Activated CD8-positive, alpha-beta T cell treated with anti-CD3 and anti-CD28 coated beads for 36 hours (primary cell): ENCODE measurements around the gene RPS6KA2. TPM values are rescaled to one million over a fixed set of nuclear protein-coding genes. Genes with fewer than 3 reads are reported as not detected.

Experiments used
- ATAC-seq: fragments of 200-7000 bp; cut with Tn5 transposase; one replicate; pipeline ENCODE4 v1.10.0; 2021; ENCODE audit warnings: mild to moderate bottlenecking, moderate library complexity
- CTCF ChIA-PET: fragments of 350-600 bp; sonication (Branson Sonifier 250); formaldehyde crosslinking; loops from one replicate; lab custom pipeline; 2021; ENCODE audit warnings: antibody characterized with exemption; lab: Charles Lee
- POLR2A ChIA-PET: fragments of 350-600 bp; sonication (Branson Sonifier 250); formaldehyde crosslinking; loops from one replicate; lab custom pipeline; 2021; ENCODE audit warnings: antibody characterized with exemption; lab: Charles Lee
- DNase-seq: peaks from one replicate; pipeline ENCODE4 v3.0.0-alpha.2; 2020
- H3K27ac Mint-ChIP-seq: one replicate; pipeline ENCODE4 v1.8.0; 2021; ENCODE audit warnings: mild to moderate bottlenecking, mixed read lengths
- H3K27me3 Mint-ChIP-seq: one replicate; pipeline ENCODE4 v1.8.0; 2021; ENCODE audit warnings: mixed read lengths
- H3K36me3 Mint-ChIP-seq: one replicate; pipeline ENCODE4 v1.8.0; 2021; ENCODE audit warnings: low read depth, mixed read lengths
- H3K4me1 Mint-ChIP-seq: one replicate; pipeline ENCODE4 v1.8.0; 2021; ENCODE audit warnings: low read depth, mixed read lengths
- H3K4me3 Mint-ChIP-seq: one replicate; pipeline ENCODE4 v1.8.0; 2021; ENCODE audit warnings: mild to moderate bottlenecking, moderate library complexity, mixed read lengths
- H3K9me3 Mint-ChIP-seq: one replicate; pipeline ENCODE4 v1.8.0; 2021; ENCODE audit warnings: mixed read lengths
- intact Hi-C: fragments of 100-400 bp; cut with micrococcal nuclease; formaldehyde crosslinking; loops from one replicate; pipeline ENCODE4 v1.10.0; 2022
- total RNA-seq, 2 experiments: library from RNA; stranded (reverse); gene quantifications; one replicate each; pipeline ENCODE4 v1.2.3, GENCODE V29; 2021
- TF ChIP-seq, protein P1 (sequence below): fragments of 200-600 bp; IDR thresholded peaks from one replicate; pipeline ENCODE4 v1.8.0; 2022; ENCODE audit warnings: antibody characterized with exemption, mild to moderate bottlenecking

RPS6KA2 gene
- total RNA-seq, 2 experiments from 2014 or later: 5.8 TPM

DNA sequence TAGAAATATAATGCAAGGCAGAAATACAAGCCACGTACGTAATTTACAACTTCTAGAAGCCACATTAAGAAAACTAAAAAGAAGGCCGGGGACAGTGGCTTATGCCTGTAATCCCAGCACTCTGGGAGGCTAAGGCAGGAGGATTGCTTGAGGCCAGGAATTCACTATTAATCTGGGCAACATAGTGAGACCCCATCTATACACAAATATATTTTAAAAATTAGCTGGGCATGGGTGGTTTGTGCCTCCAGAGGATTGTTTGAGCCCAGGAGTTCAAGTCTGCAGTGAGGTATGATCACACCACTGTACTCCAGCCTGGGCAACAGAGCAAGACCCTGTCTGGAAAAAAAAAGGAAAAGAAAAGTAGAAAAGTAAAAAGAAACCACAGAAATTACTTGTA lies 256.6 kb downstream of the RPS6KA2 start:
- H3K4me3 Mint-ChIP-seq: no peak overlapping the region
- intact Hi-C loops: no loop called here
- ATAC-seq: no peak
- peaks cover 4% of the 10 kb centered on the region for H3K36me3 Mint-ChIP-seq
- no peaks in the 10 kb centered on the region for H3K27me3 Mint-ChIP-seq
- H3K9me3 Mint-ChIP-seq: no peaks in the 10 kb centered on the region
- ChIA-PET CTCF (interaction anchor here (1.3 kb wide), 1 partner anchor 10 kb away, joined by 8 read pairs; no protein-coding TSS in a partner anchor), POLR2A (no interaction called here)
- peaks cover 5% of the 10 kb centered on the region for H3K4me1 Mint-ChIP-seq
- TF ChIP-seq, protein P1, sequence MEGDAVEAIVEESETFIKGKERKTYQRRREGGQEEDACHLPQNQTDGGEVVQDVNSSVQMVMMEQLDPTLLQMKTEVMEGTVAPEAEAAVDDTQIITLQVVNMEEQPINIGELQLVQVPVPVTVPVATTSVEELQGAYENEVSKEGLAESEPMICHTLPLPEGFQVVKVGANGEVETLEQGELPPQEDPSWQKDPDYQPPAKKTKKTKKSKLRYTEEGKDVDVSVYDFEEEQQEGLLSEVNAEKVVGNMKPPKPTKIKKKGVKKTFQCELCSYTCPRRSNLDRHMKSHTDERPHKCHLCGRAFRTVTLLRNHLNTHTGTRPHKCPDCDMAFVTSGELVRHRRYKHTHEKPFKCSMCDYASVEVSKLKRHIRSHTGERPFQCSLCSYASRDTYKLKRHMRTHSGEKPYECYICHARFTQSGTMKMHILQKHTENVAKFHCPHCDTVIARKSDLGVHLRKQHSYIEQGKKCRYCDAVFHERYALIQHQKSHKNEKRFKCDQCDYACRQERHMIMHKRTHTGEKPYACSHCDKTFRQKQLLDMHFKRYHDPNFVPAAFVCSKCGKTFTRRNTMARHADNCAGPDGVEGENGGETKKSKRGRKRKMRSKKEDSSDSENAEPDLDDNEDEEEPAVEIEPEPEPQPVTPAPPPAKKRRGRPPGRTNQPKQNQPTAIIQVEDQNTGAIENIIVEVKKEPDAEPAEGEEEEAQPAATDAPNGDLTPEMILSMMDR: no peak
- no peak overlapping the region for H3K27ac Mint-ChIP-seq
- no peak for DNase-seq

DNA sequence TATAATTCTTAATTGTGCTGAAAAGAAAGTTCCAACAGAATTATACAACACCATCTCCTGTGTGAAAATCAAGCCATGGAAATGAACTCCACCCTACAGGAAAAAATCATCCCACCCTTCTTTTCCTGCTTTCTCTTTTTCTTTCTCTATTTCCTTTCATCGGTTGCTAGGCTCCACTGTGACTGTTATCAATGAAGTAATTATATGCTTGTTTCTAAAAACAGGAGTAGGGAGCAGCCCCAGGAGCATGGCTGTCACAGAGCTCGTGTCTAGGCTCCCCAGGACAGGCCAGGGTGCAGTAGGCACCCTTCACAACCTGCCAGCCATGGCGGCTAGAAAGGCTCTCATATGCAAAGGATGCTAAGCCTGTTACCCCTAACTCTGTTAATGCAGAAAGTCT lies 257.3 kb downstream of the RPS6KA2 start:
- H3K4me1 Mint-ChIP-seq: no peaks in the 10 kb centered on the region
- H3K9me3 Mint-ChIP-seq: no peaks in the 10 kb centered on the region
- POLR2A ChIA-PET: no interaction called here
- CTCF ChIA-PET: no interaction called here
- no peaks in the 10 kb centered on the region for H3K27me3 Mint-ChIP-seq
- H3K27ac Mint-ChIP-seq: no peak overlapping the region
- intact Hi-C loops: no loop called here
- peaks cover 4% of the 10 kb centered on the region for H3K36me3 Mint-ChIP-seq
- no peak overlapping the region for H3K4me3 Mint-ChIP-seq
- DNase-seq (no peak), ATAC-seq (no peak)
- TF ChIP-seq, protein P1: no peak

DNA sequence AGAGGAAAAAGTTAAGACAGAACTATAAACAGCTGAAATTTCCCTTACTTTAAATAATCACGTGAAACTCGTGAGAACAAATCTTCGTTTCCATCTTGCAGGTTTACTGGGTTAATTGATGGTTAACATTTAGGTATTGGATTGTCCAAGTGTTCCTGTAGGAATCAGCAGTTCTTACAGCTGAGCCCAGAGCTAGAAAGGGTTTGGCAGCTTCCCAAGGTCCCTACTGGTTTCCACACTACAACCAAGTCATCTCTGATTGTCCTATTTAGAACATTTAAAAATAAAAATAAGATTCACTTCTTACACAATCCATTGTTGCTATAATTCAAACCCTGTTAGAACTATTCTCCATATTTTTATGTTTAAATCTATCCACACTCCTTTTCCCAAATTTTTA lies 260.1 kb downstream of the RPS6KA2 start:
- POLR2A ChIA-PET: no interaction called here
- intact Hi-C loops: no loop called here
- Mint-ChIP-seq H3K4me3 (no peak overlapping the region), H3K27ac (no peak overlapping the region), H3K9me3 (no peaks in the 10 kb centered on the region), H3K36me3 (peaks cover 6% of the 10 kb centered on the region), H3K4me1 (no peaks in the 10 kb centered on the region), H3K27me3 (no peaks in the 10 kb centered on the region)
- no peak for ATAC-seq
- CTCF ChIA-PET: interaction anchor here (0.8 to 1.7 kb wide), 5 partner anchors 9 to 54 kb away, joined by 3 to 10 read pairs (median 3); no protein-coding TSS in a partner anchor
- TF ChIP-seq, protein P1: no peak
- no peak for DNase-seq

DNA sequence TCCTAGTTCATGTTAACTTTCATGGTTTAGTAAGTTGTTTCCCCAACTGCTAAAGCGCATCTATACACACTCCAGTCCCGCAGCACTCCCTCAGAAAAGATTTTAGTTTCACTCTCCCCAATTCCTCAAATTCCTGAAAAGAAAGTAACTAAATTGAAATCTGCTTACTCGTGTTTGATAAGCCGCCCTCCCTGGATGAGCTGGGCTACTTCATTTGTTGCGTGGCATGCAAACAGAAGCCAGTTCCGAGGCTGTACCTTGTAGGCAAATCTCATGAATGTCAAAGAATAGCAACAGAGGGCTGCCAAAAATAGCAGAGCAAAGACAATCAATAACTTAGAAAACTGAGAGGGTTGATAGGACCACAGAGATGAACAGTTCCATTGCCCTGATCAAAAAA lies 261.2 kb downstream of the RPS6KA2 start:
- Mint-ChIP-seq H3K36me3 (peaks cover 6% of the 10 kb centered on the region), H3K9me3 (no peaks in the 10 kb centered on the region), H3K4me3 (no peak overlapping the region), H3K27ac (no peak overlapping the region), H3K27me3 (no peaks in the 10 kb centered on the region), H3K4me1 (no peaks in the 10 kb centered on the region)
- CTCF ChIA-PET: interaction anchor here (0.6 to 1.7 kb wide), 3 partner anchors 12 to 90 kb away, joined by 3 to 10 read pairs (median 4); no protein-coding TSS in a partner anchor
- intact Hi-C loops: no loop called here
- no peak for DNase-seq
- ATAC-seq: no peak
- POLR2A ChIA-PET: no interaction called here
- TF ChIP-seq, protein P1: no peak

DNA sequence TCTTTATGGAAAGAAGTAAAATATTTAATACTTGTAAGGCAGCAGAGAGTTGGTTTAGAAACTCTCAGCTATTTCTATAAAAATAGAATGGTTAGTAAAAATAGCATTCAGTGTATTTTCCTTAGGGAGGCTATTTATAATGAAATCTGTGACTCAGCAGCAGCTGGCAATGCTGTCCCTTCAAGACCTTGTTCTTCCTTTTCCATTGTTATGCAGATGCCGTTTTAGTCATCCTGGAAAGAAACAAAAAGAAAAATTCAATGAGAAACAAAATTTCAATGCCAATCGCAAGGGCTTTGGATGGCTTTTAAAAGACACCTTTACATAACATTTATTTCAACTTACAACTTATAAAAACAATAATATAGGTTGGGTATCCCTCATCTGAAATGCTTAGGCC lies 261.8 kb downstream of the RPS6KA2 start:
- POLR2A ChIA-PET: no interaction called here
- TF ChIP-seq, protein P1: no peak
- no peak for DNase-seq
- no peak overlapping the region for H3K4me3 Mint-ChIP-seq
- no peaks in the 10 kb centered on the region for H3K9me3 Mint-ChIP-seq
- CTCF ChIA-PET: interaction anchor here (0.8 kb wide), 1 partner anchor 16 kb away, joined by 4 read pairs; no protein-coding TSS in a partner anchor
- H3K27ac Mint-ChIP-seq: no peak overlapping the region
- no peak for ATAC-seq
- intact Hi-C loops: no loop called here
- no peaks in the 10 kb centered on the region for H3K27me3 Mint-ChIP-seq
- H3K36me3 Mint-ChIP-seq: peaks cover 6% of the 10 kb centered on the region
- no peaks in the 10 kb centered on the region for H3K4me1 Mint-ChIP-seq
